Ishikawa (cell line): ENCODE measurements around the gene DUSP9.

Source experiments
- CEBPB ChIP-seq: IDR thresholded peaks from 2 replicates; pipeline ENCODE4 v1.6.1; 2012
- CREB1 ChIP-seq: IDR thresholded peaks from 2 replicates; pipeline ENCODE4 v1.6.1; 2012; ENCODE audit warnings: low read depth
- EGR1 ChIP-seq: IDR thresholded peaks from 2 replicates; pipeline ENCODE4 v1.6.1; 2012
- EP300 ChIP-seq: IDR thresholded peaks from 2 replicates; pipeline ENCODE4 v1.6.1; 2012; ENCODE audit warnings: borderline replicate concordance
- FOXM1 ChIP-seq: IDR thresholded peaks from 2 replicates; pipeline ENCODE4 v1.6.1; 2012; ENCODE audit warnings: low read depth, borderline replicate concordance
- NFIC ChIP-seq: IDR thresholded peaks from 2 replicates; pipeline ENCODE4 v1.6.1; 2012
- RAD21 ChIP-seq: IDR thresholded peaks from 2 replicates; pipeline ENCODE4 v1.6.1; 2012; ENCODE audit warnings: low read depth
- TAF1 ChIP-seq: IDR thresholded peaks from 2 replicates; pipeline ENCODE4 v1.6.1; 2012; ENCODE audit warnings: low read depth, mild to moderate bottlenecking
- TCF12 ChIP-seq: IDR thresholded peaks from 2 replicates; pipeline ENCODE4 v1.6.1; 2012; ENCODE audit warnings: low read depth
- TEAD4 ChIP-seq: IDR thresholded peaks from 2 replicates; pipeline ENCODE4 v1.6.1; 2012
- YY1 ChIP-seq: IDR thresholded peaks from 2 replicates; pipeline ENCODE4 v1.6.1; 2012; ENCODE audit warnings: low read depth
- ZBTB7A ChIP-seq: IDR thresholded peaks from 2 replicates; pipeline ENCODE4 v1.6.1; 2012; ENCODE audit warnings: low read depth
- TF ChIP-seq, protein P1 (sequence below): IDR thresholded peaks from 2 replicates; pipeline ENCODE4 v1.6.1; 2012
- TF ChIP-seq, protein P2 (sequence below): IDR thresholded peaks from 2 replicates; pipeline ENCODE4 v1.6.1; 2012; ENCODE audit warnings: low read depth, mild to moderate bottlenecking
- TF ChIP-seq, protein P3 (sequence below): IDR thresholded peaks from 2 replicates; pipeline ENCODE4 v1.6.1; 2012

Gene DUSP9

DNA sequence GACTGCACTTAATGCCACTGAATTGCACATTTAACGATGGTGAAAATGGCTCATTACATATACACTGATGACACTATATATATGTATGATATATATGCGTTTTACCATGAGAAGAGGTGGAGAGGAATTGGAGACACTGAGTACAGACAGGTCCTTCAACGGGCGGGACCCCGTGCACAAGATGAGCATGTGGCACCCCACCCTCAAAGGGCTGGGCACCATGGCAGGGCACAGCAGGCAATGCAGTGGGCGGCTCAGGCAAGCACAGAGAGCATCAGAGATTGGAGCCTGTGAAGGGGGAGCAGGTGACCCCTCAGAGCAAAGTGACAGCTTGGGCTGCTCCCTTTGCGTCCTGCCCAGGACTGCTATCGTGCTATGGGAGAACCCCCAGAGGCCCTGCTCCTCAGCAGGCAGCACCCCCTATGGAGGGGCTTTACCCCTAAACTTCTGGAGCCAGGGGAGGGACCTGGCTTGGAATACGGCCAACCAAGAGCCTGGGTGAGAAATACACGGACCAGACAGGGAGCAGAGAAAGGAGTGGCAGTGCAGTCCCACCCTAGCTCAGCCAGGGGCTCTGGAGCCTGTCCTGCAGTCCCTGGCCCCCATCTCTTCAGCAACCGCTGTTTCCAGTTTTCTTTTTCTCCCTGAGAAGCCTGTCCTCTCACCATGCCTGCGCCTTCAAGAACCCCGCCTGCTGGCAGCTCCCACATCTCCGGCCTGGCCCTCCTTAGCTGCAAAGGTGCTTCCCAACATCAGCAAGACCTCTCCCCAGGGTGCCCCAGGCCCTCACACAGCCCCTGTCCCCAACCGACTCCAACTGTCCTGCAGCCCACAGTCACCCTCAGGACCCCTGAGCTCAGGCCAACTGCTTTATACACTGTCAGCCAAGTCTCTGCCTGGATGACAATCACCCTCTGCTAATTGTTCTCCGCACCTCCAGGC, 51.2 kb downstream of the DUSP9 start:
- TF ChIP-seq, protein P1, sequence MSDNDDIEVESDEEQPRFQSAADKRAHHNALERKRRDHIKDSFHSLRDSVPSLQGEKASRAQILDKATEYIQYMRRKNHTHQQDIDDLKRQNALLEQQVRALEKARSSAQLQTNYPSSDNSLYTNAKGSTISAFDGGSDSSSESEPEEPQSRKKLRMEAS: no peak
- TF ChIP-seq, protein P2, sequence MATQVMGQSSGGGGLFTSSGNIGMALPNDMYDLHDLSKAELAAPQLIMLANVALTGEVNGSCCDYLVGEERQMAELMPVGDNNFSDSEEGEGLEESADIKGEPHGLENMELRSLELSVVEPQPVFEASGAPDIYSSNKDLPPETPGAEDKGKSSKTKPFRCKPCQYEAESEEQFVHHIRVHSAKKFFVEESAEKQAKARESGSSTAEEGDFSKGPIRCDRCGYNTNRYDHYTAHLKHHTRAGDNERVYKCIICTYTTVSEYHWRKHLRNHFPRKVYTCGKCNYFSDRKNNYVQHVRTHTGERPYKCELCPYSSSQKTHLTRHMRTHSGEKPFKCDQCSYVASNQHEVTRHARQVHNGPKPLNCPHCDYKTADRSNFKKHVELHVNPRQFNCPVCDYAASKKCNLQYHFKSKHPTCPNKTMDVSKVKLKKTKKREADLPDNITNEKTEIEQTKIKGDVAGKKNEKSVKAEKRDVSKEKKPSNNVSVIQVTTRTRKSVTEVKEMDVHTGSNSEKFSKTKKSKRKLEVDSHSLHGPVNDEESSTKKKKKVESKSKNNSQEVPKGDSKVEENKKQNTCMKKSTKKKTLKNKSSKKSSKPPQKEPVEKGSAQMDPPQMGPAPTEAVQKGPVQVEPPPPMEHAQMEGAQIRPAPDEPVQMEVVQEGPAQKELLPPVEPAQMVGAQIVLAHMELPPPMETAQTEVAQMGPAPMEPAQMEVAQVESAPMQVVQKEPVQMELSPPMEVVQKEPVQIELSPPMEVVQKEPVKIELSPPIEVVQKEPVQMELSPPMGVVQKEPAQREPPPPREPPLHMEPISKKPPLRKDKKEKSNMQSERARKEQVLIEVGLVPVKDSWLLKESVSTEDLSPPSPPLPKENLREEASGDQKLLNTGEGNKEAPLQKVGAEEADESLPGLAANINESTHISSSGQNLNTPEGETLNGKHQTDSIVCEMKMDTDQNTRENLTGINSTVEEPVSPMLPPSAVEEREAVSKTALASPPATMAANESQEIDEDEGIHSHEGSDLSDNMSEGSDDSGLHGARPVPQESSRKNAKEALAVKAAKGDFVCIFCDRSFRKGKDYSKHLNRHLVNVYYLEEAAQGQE: no peak
- no peak for TF ChIP-seq FOXM1
- no peak for TF ChIP-seq EGR1
- TF ChIP-seq, protein P3, sequence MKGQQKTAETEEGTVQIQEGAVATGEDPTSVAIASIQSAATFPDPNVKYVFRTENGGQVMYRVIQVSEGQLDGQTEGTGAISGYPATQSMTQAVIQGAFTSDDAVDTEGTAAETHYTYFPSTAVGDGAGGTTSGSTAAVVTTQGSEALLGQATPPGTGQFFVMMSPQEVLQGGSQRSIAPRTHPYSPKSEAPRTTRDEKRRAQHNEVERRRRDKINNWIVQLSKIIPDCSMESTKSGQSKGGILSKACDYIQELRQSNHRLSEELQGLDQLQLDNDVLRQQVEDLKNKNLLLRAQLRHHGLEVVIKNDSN: no peak
- TF ChIP-seq TEAD4: no peak
- TF ChIP-seq TCF12: no peak
- TF ChIP-seq NFIC: no peak
- no peak for TF ChIP-seq TAF1
- no peak for TF ChIP-seq CEBPB
- no peak for TF ChIP-seq EP300
- TF ChIP-seq ZBTB7A: no peak
- no peak for TF ChIP-seq YY1
- no peak for TF ChIP-seq CREB1
- no peak for TF ChIP-seq RAD21

DNA sequence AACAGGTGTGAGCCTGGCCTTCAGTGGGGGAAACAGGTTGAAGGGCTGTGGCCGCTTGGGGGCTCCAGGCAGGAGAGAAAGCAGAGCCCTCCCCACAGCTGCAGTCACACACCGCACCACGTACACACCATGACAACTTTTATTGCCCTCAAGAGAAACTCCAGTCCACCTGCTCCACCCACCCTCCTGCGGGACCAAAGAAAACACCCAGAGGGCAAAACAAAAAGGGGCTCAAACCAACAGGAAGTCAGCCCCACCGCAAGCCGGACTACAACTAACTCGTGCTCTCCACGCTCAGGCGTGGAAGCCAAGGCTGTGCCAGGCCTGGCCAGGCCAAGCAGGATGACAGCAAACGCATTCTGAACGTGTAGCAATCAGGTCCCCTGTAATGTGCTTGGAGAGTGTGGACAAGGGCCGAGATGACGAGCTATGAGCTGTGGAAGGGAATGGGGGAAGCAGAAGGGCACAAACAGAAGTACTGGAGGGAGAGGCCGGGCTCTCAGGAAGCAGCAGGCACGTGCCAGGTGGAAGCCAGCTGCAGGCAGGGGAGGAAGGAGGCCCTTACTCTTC, 53.5 kb downstream of the DUSP9 start:
- TF ChIP-seq EP300: no peak
- TF ChIP-seq, protein P2: no peak
- TF ChIP-seq TEAD4: no peak
- TF ChIP-seq TCF12: no peak
- no peak for TF ChIP-seq CREB1
- no peak for TF ChIP-seq FOXM1
- TF ChIP-seq YY1: no peak
- TF ChIP-seq, protein P1: no peak
- no peak for TF ChIP-seq EGR1
- TF ChIP-seq NFIC: no peak
- TF ChIP-seq CEBPB: no peak
- TF ChIP-seq, protein P3: no peak
- no peak for TF ChIP-seq RAD21
- no peak for TF ChIP-seq ZBTB7A
- TF ChIP-seq TAF1: no peak
